ENCODE data around the gene ATG4D.

ATG4D gene

DNA sequence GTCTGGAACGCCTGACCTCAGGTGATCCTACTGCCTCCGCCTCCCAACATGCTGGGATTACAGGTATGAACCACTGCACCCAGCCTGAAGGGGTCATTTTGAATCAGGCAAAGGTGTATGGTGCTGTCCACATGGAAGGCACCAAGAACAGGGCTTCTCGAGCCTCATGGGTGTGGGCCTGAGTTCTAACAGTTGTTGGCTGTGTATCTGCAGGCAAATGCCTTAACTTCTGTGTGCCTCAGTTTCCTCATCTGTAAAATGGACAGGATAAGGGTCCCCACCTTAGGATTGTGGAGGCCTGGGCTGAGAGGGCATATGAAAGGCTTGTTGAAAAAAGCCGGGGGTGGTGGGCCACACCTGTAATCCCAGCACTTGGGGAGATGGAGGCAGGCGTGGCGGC, 34.2 kb downstream of the ATG4D start:
- DNase-seq (ENCODE audit: low read depth, low spot score): no peak

DNA sequence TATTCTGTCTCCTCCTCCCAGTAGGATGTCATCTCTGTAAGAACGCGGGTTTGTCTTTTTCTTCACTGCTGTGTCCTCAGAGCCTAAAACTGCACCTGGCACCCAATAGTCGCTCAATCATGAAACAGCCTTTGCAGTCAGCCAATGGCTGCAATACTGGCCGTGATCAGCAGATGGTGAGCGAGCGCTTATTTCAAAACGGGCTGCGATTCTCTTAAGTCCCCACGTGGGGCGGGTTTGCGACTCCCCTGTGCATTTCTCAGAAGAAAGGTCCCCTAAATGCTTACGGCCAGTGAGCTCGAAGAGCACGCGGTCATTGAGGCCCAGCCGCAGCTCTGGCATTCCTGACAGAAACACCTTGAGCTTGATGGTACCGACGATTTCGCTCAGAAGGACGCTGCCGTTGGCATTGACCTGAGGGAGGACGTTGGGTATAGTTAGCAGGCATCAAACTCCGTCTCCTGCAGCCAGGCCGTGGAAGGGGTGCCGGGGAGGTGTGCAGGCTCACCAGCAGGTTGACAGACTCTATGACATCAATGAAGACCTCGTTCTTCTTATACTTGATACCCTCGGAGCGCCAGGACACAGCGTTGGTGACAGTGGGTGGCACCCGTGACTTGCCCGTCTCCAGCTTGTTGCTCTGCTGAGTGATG, 37.4 kb downstream of the ATG4D start:
- DNase-seq (ENCODE audit: low read depth, low spot score): peak; percentile 83

- DNase-seq (ENCODE audit: low read depth, low spot score): no peak
Measured at GRCh38 chr19:10582091-10582490, 38.4 kb downstream of the ATG4D start.

DNA sequence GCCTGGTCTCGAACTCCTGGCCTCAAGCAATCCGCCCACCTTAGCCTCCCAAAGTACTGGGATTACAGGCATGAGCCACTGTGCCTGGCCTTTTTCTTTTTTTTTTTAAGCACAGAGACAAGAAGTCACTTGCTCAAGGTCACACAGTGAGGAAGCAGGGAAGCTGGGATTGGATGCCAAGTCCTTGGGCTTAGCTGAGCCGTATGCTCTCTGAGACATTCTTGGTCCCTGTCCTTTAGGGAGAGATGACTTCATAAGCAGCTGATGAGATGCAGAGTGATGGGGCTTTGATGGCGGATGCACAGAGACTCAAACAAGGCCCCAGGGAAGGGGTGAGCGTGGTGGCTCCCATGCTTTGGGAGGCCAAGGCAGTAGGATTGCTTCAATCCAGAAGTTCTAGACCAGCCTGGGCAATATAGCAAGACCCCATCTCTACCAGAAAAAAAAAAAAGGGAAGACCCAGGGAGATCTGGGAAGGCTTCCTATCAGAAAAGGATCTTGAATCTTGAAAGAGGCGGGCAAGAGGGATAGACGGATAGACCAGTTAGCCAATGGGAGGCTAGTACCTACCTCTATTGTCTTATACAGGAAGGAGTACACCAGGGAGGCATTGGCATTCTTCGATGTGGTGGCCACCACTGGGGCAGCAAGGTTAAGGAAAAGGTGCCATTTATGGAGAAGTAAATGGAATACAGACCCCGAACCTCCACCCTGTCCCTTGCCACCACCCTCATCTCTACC, 39.5 kb downstream of the ATG4D start:
- DNase-seq (ENCODE audit: low read depth, low spot score): no peak

GRCh38 chr19:10586396-10586795, 42.7 kb downstream of the ATG4D start:
- no peak for DNase-seq (ENCODE audit: low read depth, low spot score)

GRCh38 chr19:10587022-10587838, 43.5 kb downstream of the ATG4D start, which contains the start of gene AP1M2:
AP1M2 (minus strand) TSS chr19:10587312; CDS start chr19:10587231, 81 bp downstream.
- no peak for DNase-seq (ENCODE audit: low read depth, low spot score)

DNA sequence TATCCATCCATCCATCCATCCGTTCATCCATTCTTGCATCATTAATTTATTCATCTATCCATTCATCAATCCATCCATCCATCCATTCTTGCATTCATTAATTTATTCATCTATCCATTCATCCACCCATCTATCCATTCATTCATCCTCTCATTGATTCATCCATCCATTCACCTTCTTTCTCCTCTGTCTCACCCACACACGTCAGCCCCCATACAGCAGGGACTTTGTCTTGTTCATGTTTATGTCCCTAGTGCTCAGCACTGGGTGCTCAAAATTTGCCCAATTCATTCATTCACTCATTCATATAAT, 44.1 kb downstream of the ATG4D start:
- DNase-seq (ENCODE audit: low read depth, low spot score): no peak

DNA sequence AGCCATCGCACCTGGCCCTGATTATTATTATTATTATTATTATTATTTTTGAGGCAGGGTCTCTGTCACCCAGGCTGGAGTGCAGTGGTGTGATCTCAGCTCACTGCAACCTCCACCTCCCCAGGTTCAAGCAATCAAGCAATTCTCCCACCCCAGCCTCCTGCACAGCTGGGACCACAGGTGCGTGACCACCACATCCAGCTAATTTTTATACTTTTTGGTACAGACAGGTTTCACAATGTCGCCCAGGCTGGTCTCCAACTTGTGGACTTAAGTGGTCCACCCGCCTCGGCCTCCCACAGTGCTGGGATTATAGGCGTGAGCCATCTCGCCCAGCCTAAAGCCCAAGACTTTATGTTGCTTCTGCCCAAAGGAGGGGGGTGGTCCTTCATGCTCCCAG, 49.4 kb downstream of the ATG4D start:
- no peak for DNase-seq (ENCODE audit: low read depth, low spot score)

DNA sequence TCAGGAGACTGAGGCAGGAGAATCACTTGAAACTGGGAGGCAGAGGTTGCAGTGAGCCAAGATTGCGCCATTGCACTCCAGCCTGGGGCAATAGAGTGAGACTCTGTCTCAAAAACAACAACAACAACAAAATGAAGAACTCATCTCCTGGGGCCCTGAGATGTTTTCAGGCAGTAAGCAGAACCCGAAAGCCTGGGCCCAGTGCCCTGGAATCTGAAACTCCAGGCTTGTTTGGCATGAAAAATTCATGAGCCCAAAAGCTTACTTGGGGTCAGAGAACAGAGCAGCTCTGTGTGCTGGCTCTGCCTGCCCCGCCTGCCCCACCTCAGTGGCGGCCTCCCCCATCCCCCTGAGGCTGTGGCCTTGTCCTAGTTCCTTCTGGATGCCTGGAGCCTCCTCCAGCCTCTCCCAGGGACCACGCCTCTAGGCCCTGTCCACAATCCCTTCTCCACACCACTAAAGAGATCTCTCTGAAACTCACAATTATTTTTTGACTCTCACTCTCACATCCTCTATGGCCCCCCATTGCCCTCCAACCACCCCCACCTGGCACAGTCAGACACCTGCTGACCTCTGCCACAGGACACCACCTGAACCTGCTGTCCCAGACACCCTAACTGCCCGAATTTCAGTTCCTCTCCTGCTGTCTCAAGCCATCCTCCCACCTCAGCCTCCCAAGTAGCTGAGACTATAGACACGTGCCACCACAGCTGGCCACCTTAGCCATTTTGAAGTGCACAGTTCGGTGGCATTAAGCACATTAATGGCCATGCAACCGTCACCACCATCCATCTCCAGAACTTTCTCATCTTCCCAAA, 50.3 kb downstream of the ATG4D start:
- no peak for DNase-seq (ENCODE audit: low read depth, low spot score)

GRCh38 chr19:10600149-10600548, 56.4 kb downstream of the ATG4D start:
- DNase-seq (ENCODE audit: low read depth, low spot score): no peak

DNA sequence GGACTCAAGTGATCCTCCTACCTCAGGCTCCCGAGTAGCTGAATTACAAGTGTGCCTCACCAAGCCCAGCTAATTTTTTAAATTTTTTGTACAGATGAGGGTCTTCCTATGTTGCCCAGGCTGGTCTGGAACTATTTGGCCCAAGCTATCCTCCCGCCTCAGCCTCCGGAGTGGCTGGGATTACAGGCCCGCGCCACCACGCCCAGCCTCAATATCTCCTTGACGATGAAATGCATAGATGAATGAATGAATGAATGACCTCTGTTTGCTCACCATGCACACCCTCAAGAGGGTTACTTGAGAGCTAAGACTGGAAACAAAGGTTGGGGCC, 58.3 kb downstream of the ATG4D start:
- DNase-seq (ENCODE audit: low read depth, low spot score): no peak

- DNase-seq (ENCODE audit: low read depth, low spot score): no peak
Measured at GRCh38 chr19:10602330-10603083, 58.8 kb downstream of the ATG4D start.
